ENCODE data around the gene SUGP1. TPM values are rescaled to one million over a fixed set of nuclear protein-coding genes. Genes with fewer than 3 reads are reported as not detected.

SUGP1 gene
- total RNA-seq, 1 donor from 2014 or later = 59.1 TPM

DNA sequence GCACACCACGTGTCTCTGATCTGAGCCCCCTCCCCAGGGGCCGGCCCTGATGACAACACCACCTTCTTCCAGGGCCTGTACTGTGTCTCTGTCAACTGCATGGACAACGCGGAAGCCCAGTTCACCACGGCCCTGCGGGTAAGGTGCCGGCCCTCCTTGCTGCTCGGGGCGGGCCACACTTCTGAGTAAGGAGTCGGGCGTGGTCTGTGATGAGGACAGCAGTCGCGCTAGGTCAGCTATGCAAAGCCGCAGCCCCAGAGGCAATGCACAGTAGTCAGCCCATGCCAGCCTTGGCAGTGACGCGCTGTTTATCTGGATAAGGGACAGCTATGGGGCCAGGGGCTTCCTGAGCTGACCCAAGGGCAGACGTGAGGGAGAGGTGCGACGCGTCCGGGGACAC lies 24.9 kb upstream of the SUGP1 start:
- no peak overlapping the region for H3K4me2 ChIP-seq (ENCODE audit: low read length)

DNA sequence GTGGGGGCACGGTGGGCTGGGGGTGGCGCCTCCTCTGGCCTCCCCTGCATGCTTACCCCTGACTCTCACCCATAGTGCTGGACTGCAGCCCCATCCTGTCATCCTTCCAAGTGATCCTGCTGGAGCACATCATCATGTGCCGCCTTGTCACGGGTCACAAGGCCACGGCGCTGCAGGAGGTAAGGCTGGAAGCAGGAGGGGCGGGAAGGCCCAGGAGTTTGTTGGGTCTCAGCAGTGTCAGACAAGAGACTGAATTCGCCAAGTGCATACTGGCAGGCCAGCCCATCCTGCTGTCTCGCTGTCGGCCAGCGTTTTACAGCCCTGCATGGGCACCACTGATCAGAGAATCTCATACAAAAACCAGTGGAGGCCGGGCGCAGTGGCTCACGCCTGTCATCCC lies 23.5 kb upstream of the SUGP1 start:
- H3K27ac Mint-ChIP-seq (ENCODE audit: unreplicated experiment) = no peak overlapping the region
- Histone ChIP-seq H2AFZ (ENCODE audit: low read depth, low read length) (no peak overlapping the region), H3K4me1 (ENCODE audit: insufficient read depth, low read length) (no peaks in the 10 kb centered on the region), H3K4me2 (ENCODE audit: low read length) (no peak overlapping the region), H3K36me3 (ENCODE audit: insufficient read depth, low read length) (peaks cover 24% of the 10 kb centered on the region), H3K27ac (ENCODE audit: low read depth, low read length) (no peak overlapping the region), H3K4me3 (ENCODE audit: insufficient read depth, low read depth, low read length) (no peak overlapping the region), H3K79me2 (ENCODE audit: insufficient read depth, low read length) (no peaks in the 10 kb centered on the region), H4K20me1 (ENCODE audit: insufficient read depth, low read length) (peaks cover 7% of the 10 kb centered on the region), H3K9ac (ENCODE audit: low read length) (no peak overlapping the region), H3K27me3 (ENCODE audit: insufficient read depth, low read length) (no peaks in the 10 kb centered on the region), H3K9me3 (ENCODE audit: insufficient read depth, low read depth, low read length) (no peaks in the 10 kb centered on the region)
- no peaks in the 10 kb centered on the region for H3K9me3 Mint-ChIP-seq (ENCODE audit: unreplicated experiment)
- TF ChIP-seq, protein P1, sequence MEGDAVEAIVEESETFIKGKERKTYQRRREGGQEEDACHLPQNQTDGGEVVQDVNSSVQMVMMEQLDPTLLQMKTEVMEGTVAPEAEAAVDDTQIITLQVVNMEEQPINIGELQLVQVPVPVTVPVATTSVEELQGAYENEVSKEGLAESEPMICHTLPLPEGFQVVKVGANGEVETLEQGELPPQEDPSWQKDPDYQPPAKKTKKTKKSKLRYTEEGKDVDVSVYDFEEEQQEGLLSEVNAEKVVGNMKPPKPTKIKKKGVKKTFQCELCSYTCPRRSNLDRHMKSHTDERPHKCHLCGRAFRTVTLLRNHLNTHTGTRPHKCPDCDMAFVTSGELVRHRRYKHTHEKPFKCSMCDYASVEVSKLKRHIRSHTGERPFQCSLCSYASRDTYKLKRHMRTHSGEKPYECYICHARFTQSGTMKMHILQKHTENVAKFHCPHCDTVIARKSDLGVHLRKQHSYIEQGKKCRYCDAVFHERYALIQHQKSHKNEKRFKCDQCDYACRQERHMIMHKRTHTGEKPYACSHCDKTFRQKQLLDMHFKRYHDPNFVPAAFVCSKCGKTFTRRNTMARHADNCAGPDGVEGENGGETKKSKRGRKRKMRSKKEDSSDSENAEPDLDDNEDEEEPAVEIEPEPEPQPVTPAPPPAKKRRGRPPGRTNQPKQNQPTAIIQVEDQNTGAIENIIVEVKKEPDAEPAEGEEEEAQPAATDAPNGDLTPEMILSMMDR (IDR thresholded peaks at IDR 0.05; ENCODE audit: insufficient read depth, low read depth, low read length) = no peak
- no peak for TF ChIP-seq EZH2 (IDR thresholded peaks at IDR 0.05; ENCODE audit: insufficient read depth, low read length)
- no peak overlapping the region for H3K4me3 Mint-ChIP-seq (ENCODE audit: unreplicated experiment)
- DNase-seq (ENCODE audit: low read depth) = no peak
- no peak for FAIRE-seq
- no peaks in the 10 kb centered on the region for H3K4me1 Mint-ChIP-seq (ENCODE audit: low read depth, unreplicated experiment)
- no peaks in the 10 kb centered on the region for H3K27me3 Mint-ChIP-seq (ENCODE audit: low read depth, unreplicated experiment)
- peaks cover 11% of the 10 kb centered on the region for H3K36me3 Mint-ChIP-seq (ENCODE audit: low read depth, unreplicated experiment)

More for the DNA sequence above, 24.9 kb upstream of the SUGP1 start:
- H3K27me3 Mint-ChIP-seq (ENCODE audit: low read depth, unreplicated experiment) = no peaks in the 10 kb centered on the region
- no peak overlapping the region for H2AFZ ChIP-seq (ENCODE audit: low read depth, low read length)
- H3K9me3 Mint-ChIP-seq (ENCODE audit: unreplicated experiment) = no peaks in the 10 kb centered on the region
- H3K36me3 Mint-ChIP-seq (ENCODE audit: low read depth, unreplicated experiment) = peaks cover 13% of the 10 kb centered on the region
- DNase-seq (ENCODE audit: low read depth) = no peak
- H3K4me1 Mint-ChIP-seq (ENCODE audit: low read depth, unreplicated experiment) = no peaks in the 10 kb centered on the region
- H3K36me3 ChIP-seq (ENCODE audit: insufficient read depth, low read length) = peaks cover 25% of the 10 kb centered on the region
- no peaks in the 10 kb centered on the region for H3K4me1 ChIP-seq (ENCODE audit: insufficient read depth, low read length)
- no peak for TF ChIP-seq EZH2 (IDR thresholded peaks at IDR 0.05; ENCODE audit: insufficient read depth, low read length)
- TF ChIP-seq, protein P1 (IDR thresholded peaks at IDR 0.05; ENCODE audit: insufficient read depth, low read depth, low read length) = no peak
- FAIRE-seq = no peak
- H4K20me1 ChIP-seq (ENCODE audit: insufficient read depth, low read length) = peaks cover 7% of the 10 kb centered on the region
- no peaks in the 10 kb centered on the region for H3K27me3 ChIP-seq (ENCODE audit: insufficient read depth, low read length)
- H3K4me3 Mint-ChIP-seq (ENCODE audit: unreplicated experiment) = no peak overlapping the region
- H3K9ac ChIP-seq (ENCODE audit: low read length) = no peak overlapping the region
- H3K4me3 ChIP-seq (ENCODE audit: insufficient read depth, low read depth, low read length) = no peak overlapping the region
- H3K27ac Mint-ChIP-seq (ENCODE audit: unreplicated experiment) = no peak overlapping the region
- no peaks in the 10 kb centered on the region for H3K79me2 ChIP-seq (ENCODE audit: insufficient read depth, low read length)
- no peak overlapping the region for H3K27ac ChIP-seq (ENCODE audit: low read depth, low read length)
- H3K9me3 ChIP-seq (ENCODE audit: insufficient read depth, low read depth, low read length) = no peaks in the 10 kb centered on the region

DNA sequence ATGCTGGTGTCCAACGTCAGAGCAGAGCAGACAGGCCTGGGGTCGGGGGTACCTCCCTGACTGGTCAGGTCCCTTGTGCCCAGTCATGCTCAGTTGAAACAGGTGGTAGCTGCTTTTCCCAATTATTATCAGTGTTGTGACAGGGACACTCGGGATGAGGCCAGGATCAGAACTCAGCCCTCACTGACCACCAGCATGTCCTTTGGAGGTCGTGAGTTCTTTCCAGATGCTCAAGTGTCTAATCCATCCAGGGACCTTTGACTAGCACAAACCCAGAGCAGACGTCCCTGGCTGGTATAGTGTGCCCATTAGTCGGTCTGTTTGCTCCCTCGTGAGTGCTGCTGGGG lies 22.7 kb upstream of the SUGP1 start:
- TF ChIP-seq, protein P1 (IDR thresholded peaks at IDR 0.05; ENCODE audit: insufficient read depth, low read depth, low read length) = no peak
- TF ChIP-seq EZH2 (IDR thresholded peaks at IDR 0.05; ENCODE audit: insufficient read depth, low read length) = no peak
- no peak overlapping the region for H3K9ac ChIP-seq (ENCODE audit: low read length)
- Mint-ChIP-seq H3K4me1 (ENCODE audit: low read depth, unreplicated experiment) (no peaks in the 10 kb centered on the region), H3K4me3 (ENCODE audit: unreplicated experiment) (no peak overlapping the region), H3K36me3 (ENCODE audit: low read depth, unreplicated experiment) (peaks cover 16% of the 10 kb centered on the region), H3K27me3 (ENCODE audit: low read depth, unreplicated experiment) (no peaks in the 10 kb centered on the region), H3K27ac (ENCODE audit: unreplicated experiment) (no peak overlapping the region), H3K9me3 (ENCODE audit: unreplicated experiment) (no peaks in the 10 kb centered on the region)
- peaks cover 12% of the 10 kb centered on the region for H4K20me1 ChIP-seq (ENCODE audit: insufficient read depth, low read length)
- no peak for FAIRE-seq
- no peak overlapping the region for H3K4me3 ChIP-seq (ENCODE audit: insufficient read depth, low read depth, low read length)
- H3K36me3 ChIP-seq (ENCODE audit: insufficient read depth, low read length) = peaks cover 28% of the 10 kb centered on the region
- H3K9me3 ChIP-seq (ENCODE audit: insufficient read depth, low read depth, low read length) = no peaks in the 10 kb centered on the region
- no peak overlapping the region for H3K27ac ChIP-seq (ENCODE audit: low read depth, low read length)
- H3K4me2 ChIP-seq (ENCODE audit: low read length) = no peak overlapping the region
- H3K4me1 ChIP-seq (ENCODE audit: insufficient read depth, low read length) = peaks cover 2% of the 10 kb centered on the region
- no peaks in the 10 kb centered on the region for H3K27me3 ChIP-seq (ENCODE audit: insufficient read depth, low read length)
- H3K79me2 ChIP-seq (ENCODE audit: insufficient read depth, low read length) = no peaks in the 10 kb centered on the region
- no peak overlapping the region for H2AFZ ChIP-seq (ENCODE audit: low read depth, low read length)
- no peak for DNase-seq (ENCODE audit: low read depth)

Measured in astrocyte (in vitro differentiated cells and primary cell).